GM21786 (cell line): Measurements from ENCODE around the gene PPEF1.

Source experiments
- ATAC-seq: cut with Tn5 transposase; IDR thresholded peaks from one replicate; pipeline ENCODE4 v1.9.1; 2021; ENCODE audit not compliant: unreplicated experiment

Gene PPEF1

GRCh38 chrX:18875256-18875878, 167.9 kb downstream of the PPEF1 start:
- ATAC-seq: no peak

GRCh38 chrX:18877469-18877868, 170.0 kb downstream of the PPEF1 start:
- no peak for ATAC-seq
